NCI-H2081 treated with DMSO at 0.1 percent for 48 hours (cell line): ENCODE data around the gene JAK2.
"Not testable (repeated sequence)": the region's sequence is repeated elsewhere in the genome, so short reads cannot be mapped to it uniquely, and the experiment has no call there.

Experiments
- DNase-seq: peaks from one replicate; lab custom pipeline; 2025; lab: John Stamatoyannopoulos, UW

The JAK2 gene

DNA sequence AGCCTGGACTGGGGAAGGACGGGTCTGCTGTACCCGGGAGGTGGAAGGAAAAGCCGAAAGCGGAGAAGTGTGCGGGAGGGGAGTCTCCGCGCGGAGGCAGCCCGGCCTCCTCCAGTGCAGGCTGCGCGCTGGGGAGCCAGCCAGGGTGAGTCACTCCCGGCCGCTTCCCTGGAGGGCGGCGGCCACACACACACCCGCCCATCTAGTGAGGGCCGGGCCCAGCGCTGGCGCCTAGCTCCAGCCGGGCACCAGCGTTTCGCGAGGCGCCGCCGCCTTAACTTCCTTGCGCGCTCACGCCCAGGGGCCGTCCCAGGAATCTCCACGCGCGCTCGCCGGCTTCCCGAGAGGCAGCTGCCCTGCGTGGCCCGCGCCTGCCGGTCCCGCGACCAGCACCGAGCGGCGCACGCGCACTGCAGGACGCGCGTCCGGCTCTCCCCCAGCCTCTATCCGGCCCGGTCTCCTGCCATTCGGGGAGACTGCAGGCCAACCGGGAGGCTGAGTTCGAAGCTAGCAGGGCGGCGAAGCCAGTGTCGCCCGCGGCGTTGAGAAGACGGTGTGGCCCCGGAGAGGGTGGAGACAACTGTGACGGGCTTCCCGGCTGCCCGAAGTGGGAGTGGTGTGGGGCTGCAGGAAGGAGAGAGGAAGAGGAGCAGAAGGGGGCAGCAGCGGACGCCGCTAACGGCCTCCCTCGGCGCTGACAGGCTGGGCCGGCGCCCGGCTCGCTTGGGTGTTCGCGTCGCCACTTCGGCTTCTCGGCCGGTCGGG lies at the start of gene JAK2:
Gene JAK2, plus strand, starts transcription at position 652 of the 765 bp plus-strand sequence. CDS start 36,716 bp downstream, outside the sequence.
- peak; percentile 77 for DNase-seq

DNA sequence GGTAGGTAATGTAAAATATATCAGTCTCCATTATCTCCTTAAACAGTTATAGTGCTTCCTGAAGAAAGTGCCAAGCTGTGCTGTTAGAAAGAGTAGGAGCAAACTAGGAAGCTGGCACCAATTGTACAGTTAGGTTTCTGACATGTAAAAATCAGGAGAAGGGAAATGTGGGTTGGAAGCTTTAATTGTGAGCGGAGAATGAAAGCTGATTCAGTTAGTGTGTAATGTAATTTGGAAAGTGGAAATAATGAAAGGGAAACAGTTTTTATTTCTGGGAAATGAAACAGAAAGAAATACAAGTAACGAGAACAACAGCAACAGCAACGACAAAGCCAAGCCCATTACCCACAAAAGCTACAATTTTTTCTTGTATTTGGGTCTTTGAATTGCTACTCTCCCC lies 48.8 kb upstream of the JAK2 start:
- no peak for DNase-seq

DNA sequence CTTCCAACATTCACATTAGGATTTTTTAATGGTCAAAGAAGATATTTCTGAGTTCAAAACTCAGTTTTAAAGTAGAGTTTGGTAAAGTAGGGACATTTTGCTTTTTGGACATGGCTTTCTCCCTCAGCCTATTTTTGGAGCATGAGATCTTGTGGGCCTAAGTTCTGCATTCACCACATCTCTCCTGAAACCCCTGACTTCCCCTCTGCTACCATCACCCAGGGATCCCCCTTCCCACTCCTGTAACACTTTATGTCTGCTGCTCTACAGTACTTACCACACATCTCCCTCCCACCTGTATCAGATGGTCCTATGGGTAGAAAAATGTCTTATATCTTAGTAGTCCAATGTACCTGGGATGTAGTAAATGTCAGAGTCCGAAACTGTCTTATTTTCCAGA lies 48.2 kb upstream of the JAK2 start:
- DNase-seq = no peak

DNA sequence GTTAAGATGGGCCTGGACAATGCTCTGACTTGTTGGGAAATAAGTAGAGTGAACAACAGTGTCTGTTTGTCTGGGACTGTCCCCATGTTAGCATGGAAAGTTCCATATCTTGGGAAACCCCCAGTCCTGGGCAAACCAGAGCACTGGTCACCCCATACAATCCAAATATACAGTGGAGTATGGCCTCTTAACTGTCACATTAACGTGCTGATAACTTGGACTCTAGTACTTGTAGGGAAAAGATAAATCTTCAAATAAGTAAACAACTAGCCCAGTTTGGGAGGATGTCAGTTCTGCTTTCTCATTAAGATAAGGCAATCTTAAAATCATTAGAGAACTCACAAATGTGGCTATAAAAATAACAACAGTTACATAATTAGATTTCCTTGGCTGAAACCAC lies 47.6 kb upstream of the JAK2 start:
- no peak for DNase-seq

DNA sequence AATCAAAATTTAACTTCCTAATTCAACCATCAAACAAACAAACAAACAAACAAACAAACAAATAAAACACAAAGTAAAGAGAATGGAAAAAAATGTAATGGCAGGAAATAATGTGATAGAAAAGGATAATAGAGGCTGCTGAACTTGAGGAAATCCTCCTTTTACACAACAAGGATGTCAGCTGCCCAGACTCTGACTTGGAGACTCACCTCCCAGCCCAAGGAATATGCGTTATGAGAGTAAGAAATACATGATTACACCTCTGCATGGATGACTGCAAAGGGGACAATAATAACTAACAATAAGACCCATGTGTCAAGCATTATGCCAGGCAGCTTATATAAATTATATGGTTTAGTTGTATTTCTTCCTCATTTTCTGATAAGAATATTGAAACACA lies 46.6 kb upstream of the JAK2 start:
- DNase-seq = no peak

DNA sequence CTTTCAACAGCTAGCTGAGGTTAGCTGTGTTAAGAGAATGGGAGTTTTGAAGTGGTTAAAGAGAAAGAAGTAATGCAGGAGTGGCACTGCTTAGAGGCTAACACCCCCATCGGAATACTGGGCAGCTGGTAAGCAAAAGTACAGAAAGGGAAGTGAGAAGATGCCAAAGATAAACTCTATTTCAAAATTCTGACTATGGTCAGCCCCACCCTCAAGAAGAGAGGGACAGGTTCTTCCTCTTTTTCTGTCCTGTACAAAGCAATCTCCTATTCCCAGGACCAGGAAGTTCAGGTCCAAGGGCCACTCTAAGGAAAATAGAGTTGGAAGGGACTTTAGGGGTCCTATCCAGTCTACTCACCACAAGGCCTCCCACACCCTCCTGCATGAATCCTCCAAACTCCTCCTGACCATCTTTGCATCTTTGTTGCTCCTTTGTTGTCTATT lies 45.9 kb upstream of the JAK2 start:
- no peak for DNase-seq

DNA sequence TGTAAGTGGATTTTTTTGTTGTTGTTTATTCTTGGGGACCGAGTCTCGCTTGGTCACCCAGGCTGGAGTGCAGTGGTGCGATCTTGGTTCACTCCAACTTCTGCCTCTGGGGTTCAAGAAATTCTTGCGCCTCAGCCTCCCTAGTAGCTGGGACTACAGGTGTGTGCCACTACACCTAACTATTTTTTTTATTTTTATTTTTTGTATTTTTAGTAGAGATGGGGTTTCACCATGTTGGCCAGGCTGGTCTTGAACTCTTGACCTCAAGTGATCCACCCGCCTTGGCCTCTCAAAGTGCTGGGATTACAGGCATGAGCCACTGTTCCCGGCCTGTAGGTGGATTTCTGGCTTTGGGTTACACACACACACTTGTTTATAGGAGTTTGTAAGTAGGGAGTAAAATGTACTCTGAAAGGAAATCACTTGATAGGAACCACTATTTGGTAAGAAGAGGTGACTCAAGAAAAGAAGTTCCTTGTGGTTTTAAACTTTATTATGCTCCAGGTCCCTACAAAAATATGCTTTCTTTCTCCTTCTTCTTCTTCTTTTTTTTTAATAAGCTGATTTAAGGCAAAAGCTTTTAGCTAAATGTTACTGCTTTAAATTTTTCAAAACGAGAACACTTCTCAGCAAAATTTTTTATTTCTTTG lies 42.9 kb upstream of the JAK2 start:
- not testable (repeated sequence) for DNase-seq

DNA sequence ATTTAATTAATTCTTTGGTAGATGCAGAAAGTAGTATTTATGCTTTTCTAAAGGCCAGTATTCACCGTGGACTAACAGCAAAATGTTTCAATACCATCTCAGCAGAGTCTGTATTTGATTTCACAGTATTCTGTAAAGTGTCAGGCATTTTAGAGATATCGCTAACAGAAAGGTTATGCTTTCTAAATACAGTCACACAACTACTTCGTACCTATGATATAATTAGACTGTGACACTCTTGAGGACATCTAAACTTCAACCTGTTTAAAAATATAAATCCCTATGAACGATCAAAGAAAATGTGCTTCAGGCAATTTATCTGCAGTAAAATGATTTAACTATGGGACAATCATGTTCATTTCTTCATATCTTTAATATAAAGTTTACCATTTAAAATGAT lies 41.7 kb upstream of the JAK2 start:
- no peak for DNase-seq

DNA sequence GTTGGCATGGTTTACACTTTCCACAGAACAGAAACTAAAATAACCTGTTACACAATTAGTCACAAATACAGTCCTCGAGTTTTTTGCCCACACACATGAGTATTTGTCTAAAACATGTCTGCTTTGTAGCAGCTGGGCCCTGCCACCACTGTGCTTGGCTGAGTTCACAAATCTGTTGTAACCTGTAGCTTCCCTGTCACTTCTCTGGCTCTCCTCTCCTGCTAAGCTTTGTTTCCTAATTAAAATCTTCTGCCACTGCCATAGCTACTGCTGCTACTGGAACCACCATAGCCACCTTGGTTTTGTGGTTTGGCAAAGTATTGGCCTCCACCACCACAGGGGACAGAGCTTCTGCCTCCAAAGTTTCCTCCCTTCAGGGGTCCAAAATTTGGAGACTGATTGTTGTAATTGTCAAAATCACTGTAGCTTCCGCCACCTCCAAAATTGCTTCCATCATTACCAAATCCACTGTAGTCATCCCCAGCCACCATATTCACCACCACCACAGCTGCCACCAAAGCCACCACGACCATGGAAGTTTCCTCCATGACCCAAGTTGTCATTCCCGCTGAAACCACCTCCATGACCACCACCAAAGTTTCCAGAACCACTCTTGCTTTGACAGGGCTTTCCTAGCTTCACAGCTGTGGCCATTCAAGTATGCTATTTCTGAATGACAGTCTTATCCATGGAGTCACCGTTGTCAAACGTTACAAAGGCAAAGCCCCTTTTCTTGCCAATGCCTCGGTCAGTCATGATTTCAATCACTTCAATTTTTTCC lies 40.5 kb upstream of the JAK2 start:
- not testable (repeated sequence) for DNase-seq

DNA sequence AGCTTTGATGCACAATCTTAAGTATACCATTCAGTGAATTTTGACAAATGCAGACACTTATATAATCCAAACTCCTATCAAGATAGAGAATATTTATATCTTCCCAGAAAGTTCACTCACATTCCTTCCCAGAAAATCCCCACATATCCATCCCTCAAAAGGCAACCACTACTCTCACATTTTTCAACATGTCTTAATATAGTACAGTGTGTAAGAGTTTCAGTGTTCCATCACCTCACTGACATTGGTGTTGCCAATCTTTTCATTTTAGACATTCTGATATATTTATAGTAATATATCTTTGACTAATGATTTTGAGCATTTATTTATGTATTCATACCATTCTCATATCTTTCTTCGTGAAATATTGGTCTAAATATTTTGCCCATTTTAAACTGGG lies 38.1 kb upstream of the JAK2 start:
- DNase-seq = no peak

DNA sequence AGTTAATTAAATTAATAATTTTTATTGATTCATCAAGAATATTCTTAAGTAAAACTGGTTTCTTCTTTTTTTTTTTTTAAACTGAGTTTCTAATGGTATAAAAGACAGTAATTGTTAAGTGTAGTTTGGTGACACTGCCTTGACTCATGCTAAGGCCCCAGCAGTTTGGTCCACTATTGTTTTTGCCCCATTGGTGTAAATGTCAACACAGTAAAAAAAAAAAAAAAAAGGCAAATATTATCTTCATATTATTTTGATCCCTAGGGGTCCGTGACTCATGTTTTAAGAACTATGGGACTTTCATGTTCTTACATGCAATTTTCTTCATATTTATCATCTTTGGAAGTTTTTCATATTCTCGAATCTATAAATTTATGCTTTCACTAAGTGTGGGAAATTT lies 29.2 kb upstream of the JAK2 start:
- DNase-seq = no peak

DNA sequence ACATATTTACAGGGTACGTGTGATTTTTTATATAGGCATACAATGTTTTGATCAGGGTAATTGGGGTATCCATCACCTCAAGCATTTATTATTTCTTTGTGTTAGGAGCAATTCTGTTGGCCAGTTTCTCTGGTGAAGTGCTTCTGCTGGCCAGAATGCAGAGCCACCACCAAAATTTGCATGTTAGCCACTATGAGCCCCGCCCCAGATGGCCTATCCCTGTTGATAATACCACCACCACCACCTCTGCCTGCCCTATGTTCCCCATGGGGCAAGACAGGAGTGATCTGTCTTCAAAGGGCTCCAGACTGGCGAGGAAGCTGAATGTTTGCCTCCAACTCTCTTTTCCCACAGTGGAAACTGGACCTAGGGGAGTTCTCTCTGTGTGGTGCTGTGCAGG lies 26.0 kb upstream of the JAK2 start:
- no peak for DNase-seq

DNA sequence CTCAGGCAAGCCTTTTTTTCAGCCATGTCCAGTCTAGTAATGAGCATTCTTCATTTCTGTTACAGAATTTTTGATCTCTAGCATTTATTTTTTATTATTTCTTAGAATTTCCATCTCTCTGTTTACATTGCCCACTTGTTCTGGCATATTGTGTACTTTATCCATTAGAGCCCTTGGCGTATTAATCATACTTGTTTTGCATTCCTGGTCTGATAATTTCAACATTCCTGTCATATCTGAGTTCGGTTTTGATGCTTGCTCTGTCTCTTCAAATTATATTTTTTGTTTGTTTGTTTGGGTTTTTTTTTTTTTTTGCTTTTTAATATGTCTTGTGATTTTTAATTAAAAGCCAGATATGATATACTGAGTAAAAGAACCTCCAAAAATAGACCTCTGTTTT lies 23.0 kb upstream of the JAK2 start:
- no peak for DNase-seq

DNA sequence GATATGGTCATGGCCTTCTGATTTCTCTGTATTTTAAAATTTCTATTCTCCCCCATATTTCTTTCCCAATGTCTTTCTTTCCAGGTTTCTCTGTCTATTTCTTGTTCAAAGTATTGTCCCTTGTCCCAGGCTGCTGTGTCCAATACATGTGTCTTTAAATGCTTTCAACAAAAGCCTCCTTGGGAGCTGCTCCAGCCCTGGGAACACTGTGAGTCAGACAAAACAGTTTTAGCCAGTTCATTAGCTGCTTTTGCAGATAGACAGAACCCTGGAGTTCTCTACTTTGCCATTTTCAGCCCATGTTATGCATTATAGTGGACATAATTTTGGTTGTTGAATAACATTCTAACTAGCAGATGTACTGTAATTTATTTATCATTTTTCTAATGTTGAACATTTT lies 20.5 kb upstream of the JAK2 start:
- DNase-seq = no peak

DNA sequence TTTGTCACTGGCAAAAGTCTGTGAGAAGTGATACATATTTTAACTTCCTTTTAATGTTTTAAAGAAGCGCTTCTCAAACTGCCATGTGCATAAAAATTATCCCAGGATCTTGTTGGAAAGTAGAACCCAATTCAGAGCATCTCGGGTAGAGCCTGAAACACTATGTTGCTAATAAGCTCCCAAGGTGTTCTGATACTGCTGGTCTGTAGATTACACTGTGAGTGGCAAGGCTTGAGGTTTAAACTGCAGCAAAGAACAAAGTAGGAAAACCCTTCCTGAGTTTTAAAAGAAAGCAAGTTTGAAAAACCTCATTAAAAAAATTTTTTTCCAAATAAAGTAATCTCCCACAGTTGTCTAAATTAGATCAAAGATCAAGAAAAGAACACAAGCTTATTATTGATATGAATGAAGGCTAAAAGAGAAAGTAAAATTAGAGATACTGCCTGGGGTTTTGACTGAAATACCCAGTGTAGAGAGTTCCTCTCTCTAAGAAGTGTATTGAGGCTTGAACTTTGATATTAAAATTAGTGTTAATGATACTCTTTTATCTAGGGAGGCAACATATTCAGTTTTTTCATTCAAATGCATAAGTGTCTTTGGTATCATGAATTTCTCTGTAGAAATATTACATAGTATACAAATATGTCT lies 19.8 kb upstream of the JAK2 start:
- no peak for DNase-seq

DNA sequence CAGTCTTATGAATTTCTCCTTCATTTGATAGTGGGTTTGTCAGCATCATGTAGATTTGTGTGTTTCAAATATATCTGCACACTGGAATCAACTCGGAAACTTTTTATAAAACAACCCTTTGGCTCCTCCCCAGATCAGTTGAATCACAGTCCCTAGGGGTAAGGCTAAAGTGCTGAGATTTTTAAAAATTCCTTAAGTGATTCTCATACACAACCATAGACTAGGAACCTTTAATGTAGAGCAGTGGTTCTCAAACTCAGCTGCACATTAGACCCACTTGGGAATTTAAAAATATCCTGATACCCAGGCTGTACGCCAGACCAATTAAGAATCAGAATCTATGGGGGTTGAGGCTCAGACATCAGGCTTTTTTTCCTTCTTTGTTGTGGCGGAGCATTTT lies 17.5 kb upstream of the JAK2 start:
- no peak for DNase-seq

DNA sequence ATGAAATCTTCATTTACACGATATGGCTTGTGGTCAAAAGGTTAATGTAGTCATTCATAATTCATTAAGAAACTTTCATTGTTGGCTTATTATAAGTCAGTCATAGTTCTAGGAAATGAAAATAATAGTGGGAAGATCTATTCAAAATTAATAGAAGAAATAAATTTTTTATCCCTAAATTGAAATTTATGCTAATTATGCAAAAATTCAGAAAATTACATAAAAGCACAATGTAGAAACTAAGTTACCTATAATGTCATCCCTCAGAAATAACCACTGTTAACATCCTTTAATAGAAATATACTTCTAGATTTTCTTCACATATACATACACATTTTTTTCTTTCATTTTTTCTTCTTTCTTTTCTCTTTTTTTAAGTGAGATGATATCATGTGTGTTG lies 15.9 kb upstream of the JAK2 start:
- DNase-seq = no peak

DNA sequence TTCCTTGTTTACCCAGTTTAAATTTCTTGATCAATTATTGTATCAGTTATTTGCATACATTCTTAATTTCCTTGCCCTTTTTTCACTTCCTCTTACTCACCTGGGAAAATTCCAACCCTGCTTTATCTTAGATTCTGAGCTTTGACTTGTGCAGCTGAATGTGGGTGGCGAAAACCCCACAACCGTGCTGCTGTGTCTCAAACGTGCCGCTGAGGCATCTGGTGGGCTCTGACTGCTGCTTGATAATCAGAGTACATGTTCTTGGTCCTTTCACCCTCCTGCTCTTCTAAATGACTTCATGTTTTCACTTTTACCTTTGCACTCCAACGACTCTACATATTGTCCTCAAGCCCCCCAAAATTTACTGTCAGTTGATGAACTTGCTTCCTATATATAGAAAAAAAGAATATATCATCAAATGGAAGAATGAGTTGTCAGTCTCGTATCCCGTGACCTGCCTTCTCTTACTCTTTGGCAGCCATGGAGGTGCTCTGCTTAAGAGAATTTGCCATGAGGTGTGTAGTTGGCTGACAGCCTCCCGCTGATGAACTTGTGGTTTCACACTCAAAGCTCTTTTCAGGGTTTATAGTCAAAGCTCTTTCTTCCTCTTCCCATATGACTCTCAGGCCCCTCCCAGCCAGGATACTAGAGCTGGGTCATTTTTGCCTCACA lies 14.0 kb upstream of the JAK2 start:
- DNase-seq = no peak

DNA sequence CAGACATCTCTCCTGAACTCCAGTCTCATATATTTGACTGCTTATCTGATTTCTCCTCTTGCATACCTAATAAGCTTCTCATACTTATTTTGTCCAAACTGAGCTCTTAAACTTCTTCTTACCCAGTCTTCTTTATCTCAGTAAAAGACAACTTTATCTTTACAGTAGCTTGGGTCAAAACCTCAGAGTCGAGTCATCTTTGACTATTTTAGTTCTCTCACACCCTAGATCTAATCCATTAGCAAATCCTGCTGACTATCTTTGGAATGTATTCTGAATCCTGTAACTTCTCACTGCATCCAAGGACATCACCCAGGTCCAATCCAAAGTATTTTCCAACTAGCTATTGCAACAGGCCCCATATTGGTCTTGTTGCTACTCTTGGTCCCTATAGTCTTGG lies 11.8 kb upstream of the JAK2 start:
- DNase-seq = no peak

DNA sequence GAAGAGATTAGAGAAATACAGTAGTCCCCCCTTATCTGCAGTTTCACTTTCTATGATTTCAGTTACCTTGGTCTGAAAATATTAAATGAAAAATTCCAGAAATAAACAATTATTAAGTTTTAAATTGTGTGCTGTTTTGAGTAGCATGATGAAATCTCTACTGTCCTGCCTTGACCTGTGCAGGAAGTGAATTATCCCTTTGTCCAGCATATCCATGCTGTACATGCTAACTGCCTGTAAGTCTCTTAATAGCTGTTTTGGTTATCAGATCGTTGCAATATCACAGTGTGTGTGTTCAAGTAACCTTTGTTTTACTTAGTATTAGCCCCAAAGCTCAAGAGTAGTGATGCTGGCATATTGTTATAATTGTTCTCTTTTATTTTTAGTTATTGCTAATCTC lies 11.2 kb upstream of the JAK2 start:
- no peak for DNase-seq

DNA sequence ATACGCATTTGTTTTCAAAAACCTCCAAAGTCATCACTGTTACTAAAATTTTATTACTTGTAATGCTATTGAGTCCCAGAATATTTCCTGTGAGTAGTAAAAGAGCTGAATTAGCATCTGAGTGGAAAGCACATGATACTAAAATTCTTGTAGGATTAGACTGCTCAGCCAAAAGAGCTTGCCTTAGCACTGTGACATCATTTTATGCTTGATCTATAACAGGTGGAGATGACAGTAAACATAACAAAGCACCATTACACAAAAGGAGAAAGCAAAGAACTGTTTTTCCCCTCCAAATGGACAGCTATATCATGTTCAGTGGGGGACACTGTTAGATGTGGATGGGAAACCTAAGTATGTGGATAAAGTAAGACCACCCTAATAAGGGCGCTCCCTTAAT lies 5.8 kb upstream of the JAK2 start:
- DNase-seq = no peak
